PFSK-1 (cell line): ENCODE results near the gene EPAS1.

Source experiments
- FOXP2 ChIP-seq: optimal IDR thresholded peaks from 2 replicates; pipeline ENCODE3; 2011; ENCODE audit warnings: borderline replicate concordance, control low read depth, inconsistent platforms; ENCODE audit not compliant: insufficient read depth; ENCODE audit errors: extremely low read length, extremely low read depth
- POLR2AphosphoS5 ChIP-seq: IDR thresholded peaks from 2 replicates; pipeline ENCODE4 v1.6.1; 2012; ENCODE audit warnings: low read depth, mild to moderate bottlenecking, control low read depth, low read length, moderate library complexity
- SIN3A ChIP-seq: IDR thresholded peaks from 2 replicates; pipeline ENCODE4 v1.6.1; 2012; ENCODE audit warnings: mild to moderate bottlenecking, low read length, moderate library complexity, borderline replicate concordance; ENCODE audit not compliant: insufficient read depth
- TAF1 ChIP-seq: IDR thresholded peaks from 2 replicates; pipeline ENCODE4 v1.6.1; 2012; ENCODE audit warnings: low read length, control low read depth, borderline replicate concordance; ENCODE audit not compliant: insufficient read depth
- TF ChIP-seq, protein P1 (sequence below), 2 experiments: IDR thresholded peaks; 2 replicates each; pipeline versions ENCODE4 v1.6.1 to v1.8.0; 2011 to 2012; ENCODE audit warnings: low read depth in 2 of 2, low read length in 2 of 2, control low read depth in 1 of 2, inconsistent platforms in 1 of 2, mild to moderate bottlenecking in 1 of 2, moderate library complexity in 1 of 2; ENCODE audit not compliant: insufficient read depth in 1 of 2

The EPAS1 gene

DNA sequence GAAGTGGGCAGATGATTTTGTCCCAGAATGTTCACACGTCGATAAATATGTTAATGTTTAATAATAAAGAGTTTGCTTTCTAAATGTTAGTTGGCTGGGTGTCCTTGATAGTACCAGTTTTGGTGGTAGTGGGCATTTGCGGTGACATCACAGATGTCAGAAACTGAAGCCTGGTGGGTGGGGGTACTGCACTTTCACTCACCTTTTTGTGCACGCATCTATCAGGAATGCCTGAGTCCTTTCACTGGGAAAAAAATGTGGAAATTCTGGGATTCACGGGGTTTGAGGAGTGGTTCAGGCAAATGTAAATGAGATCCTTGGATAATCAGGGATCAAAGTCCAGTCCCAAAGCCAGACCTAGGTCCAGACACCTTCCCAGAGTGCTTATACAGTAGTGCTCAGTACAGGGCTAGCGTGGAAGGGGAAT, 3.2 kb downstream of the EPAS1 start:
- TF ChIP-seq SIN3A (no peak), TAF1 (no peak), FOXP2 (no peak), POLR2AphosphoS5 (no peak)
- TF ChIP-seq, protein P1, sequence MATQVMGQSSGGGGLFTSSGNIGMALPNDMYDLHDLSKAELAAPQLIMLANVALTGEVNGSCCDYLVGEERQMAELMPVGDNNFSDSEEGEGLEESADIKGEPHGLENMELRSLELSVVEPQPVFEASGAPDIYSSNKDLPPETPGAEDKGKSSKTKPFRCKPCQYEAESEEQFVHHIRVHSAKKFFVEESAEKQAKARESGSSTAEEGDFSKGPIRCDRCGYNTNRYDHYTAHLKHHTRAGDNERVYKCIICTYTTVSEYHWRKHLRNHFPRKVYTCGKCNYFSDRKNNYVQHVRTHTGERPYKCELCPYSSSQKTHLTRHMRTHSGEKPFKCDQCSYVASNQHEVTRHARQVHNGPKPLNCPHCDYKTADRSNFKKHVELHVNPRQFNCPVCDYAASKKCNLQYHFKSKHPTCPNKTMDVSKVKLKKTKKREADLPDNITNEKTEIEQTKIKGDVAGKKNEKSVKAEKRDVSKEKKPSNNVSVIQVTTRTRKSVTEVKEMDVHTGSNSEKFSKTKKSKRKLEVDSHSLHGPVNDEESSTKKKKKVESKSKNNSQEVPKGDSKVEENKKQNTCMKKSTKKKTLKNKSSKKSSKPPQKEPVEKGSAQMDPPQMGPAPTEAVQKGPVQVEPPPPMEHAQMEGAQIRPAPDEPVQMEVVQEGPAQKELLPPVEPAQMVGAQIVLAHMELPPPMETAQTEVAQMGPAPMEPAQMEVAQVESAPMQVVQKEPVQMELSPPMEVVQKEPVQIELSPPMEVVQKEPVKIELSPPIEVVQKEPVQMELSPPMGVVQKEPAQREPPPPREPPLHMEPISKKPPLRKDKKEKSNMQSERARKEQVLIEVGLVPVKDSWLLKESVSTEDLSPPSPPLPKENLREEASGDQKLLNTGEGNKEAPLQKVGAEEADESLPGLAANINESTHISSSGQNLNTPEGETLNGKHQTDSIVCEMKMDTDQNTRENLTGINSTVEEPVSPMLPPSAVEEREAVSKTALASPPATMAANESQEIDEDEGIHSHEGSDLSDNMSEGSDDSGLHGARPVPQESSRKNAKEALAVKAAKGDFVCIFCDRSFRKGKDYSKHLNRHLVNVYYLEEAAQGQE (IDR thresholded peaks at IDR 0.05; ENCODE audit: insufficient read depth in 1 of 2, low read depth in 2 of 2, low read length in 2 of 2) = no peak

DNA sequence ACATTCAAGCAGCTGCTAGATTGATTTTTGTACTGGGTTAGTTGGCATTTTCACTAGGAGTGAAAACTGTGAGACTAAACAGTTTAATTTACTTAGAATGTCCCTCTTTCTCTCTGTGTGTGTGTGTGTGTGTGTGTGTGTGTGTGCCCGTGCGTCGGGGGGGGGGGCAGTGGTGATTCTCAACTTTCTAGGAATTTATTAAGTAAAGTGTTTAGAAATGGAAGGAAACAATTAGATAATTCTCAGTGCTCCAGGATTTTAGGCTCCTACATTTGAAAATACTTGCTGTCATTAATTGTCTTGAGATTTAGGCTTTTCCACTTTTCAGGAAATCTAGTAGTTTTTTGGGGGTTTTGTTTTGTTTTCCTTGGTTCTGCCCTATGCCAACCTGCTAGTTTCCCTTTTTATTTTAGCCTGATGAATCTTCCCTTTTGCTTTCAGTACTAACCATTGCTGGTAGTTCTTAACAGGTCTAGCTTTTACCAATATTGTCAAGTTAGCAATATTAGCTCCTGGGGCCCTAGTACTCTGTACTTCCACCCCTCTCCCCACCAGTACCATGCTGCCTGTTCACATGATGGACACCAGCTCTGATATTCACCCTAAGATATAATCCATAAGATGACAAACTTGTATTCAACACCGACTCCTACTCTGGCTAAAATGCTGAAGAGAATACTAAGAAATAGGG, 4.9 kb downstream of the EPAS1 start:
- no peak for TF ChIP-seq SIN3A
- TF ChIP-seq TAF1 = no peak
- no peak for TF ChIP-seq POLR2AphosphoS5
- TF ChIP-seq FOXP2 = no peak
- TF ChIP-seq, protein P1 (IDR thresholded peaks at IDR 0.05; ENCODE audit: insufficient read depth in 1 of 2, low read depth in 2 of 2, low read length in 2 of 2) = no peak

DNA sequence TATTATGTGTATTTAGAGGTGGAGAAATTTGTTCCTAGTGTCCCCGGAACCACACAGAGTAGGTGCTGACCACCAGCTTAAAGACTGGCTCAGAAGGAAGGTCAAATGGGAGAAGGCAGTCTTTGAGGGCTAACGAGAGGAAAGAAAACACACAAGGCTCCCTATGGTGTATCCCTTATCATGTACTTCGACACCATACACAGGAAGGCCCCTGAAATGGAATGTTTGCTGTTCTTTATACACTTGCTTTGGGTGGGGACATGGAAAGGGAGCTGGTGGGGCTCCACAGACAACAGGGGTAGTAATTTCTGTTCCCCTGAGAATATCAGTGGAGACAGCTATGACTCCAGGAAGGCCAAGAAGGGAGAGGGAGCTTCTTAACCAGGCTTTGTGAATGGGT, 6.0 kb downstream of the EPAS1 start:
- TF ChIP-seq TAF1 = no peak
- no peak for TF ChIP-seq POLR2AphosphoS5

DNA sequence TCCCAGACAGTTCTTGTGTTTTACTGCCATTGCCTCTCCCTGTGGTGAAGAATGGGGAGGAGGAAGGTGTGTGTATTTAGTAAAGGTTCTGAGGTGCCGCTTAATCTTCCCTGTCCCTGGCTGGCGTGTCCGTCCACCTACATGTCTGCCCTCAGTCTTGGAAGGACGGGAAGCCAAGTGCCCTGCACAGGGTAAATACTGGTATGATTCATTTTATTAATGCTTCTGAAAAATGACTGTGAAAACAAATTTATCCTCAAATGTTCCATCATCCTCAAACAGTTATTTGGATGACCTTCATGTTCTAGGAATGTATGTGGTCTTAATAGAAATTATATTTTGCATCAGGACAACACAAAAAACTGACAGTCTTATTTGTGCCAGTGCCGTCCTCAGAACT, 6.6 kb downstream of the EPAS1 start:
- TF ChIP-seq, protein P1 (IDR thresholded peaks at IDR 0.05; ENCODE audit: insufficient read depth in 1 of 2, low read depth in 2 of 2, low read length in 2 of 2) = no peak
- no peak for TF ChIP-seq TAF1
- no peak for TF ChIP-seq FOXP2
- TF ChIP-seq SIN3A = no peak
- no peak for TF ChIP-seq POLR2AphosphoS5

DNA sequence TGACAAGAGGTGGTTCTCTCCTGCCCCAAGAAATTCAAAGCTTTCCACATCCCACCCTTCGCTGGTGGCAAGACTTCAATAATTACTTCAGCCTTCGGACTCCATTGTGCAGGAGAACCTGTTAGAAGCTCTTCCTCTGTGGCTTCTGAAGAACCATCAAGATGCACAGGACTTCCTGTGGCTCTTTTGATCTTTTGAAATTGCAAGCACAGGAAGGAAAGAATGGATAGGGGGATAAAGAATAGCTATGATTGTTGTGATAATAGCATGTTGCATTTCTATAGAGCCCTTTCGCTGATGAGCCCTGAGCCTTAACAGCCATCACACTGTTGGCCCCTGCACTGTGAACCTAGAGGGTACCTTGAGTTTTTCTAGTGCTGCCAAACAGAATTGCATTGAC, 7.4 kb downstream of the EPAS1 start:
- TF ChIP-seq FOXP2 (no peak), SIN3A (no peak), POLR2AphosphoS5 (no peak), TAF1 (no peak)
- TF ChIP-seq, protein P1 (IDR thresholded peaks at IDR 0.05; ENCODE audit: insufficient read depth in 1 of 2, low read depth in 2 of 2, low read length in 2 of 2) = no peak
